GM18873 (cell line): ENCODE data around the gene ZNF761.

Source experiments
- ATAC-seq: cut with Tn5 transposase; IDR thresholded peaks from one replicate; pipeline ENCODE4 v1.9.1; 2021; ENCODE audit warnings: mild to moderate bottlenecking, moderate library complexity, moderate number of reproducible peaks; ENCODE audit not compliant: unreplicated experiment, low FRiP score

The ZNF761 gene

GRCh38 chr19:53504885-53505284, 73.1 kb downstream of the ZNF761 start:
- ATAC-seq, result no peak

GRCh38 chr19:53506728-53507127, 74.9 kb downstream of the ZNF761 start:
- ATAC-seq, result no peak
